Stomach smooth muscle (tissue), 2 donors: Measurements from ENCODE around the gene SRGAP3.

Experiments used
- H3K27ac ChIP-seq: one replicate; pipeline ENCODE4 v1.7.0; 2013; ENCODE audit warnings: mild to moderate bottlenecking, low read length, inconsistent platforms
- H3K27me3 ChIP-seq, 2 donors: one replicate each; pipeline ENCODE4 v1.7.0; 2013; ENCODE audit warnings: low read length in 2 of 2; ENCODE audit not compliant: insufficient read depth in 2 of 2, control insufficient read depth in 1 of 2
- H3K36me3 ChIP-seq, 2 donors: one replicate each; pipeline ENCODE4 v1.7.0; 2013; ENCODE audit warnings: low read length in 2 of 2; ENCODE audit not compliant: control insufficient read depth in 2 of 2, insufficient read depth in 2 of 2
- H3K4me1 ChIP-seq: one replicate; pipeline ENCODE4 v1.7.0; 2013; ENCODE audit warnings: low read length; ENCODE audit not compliant: control insufficient read depth, insufficient read depth
- H3K4me3 ChIP-seq, 2 donors: one replicate each; pipeline ENCODE4 v1.7.0; 2013; ENCODE audit warnings: low read length in 2 of 2
- H3K9ac ChIP-seq, 2 donors: one replicate each; pipeline ENCODE4 v1.7.0; 2013; ENCODE audit warnings: low read length in 2 of 2, mild to moderate bottlenecking in 1 of 2
- H3K9me3 ChIP-seq, 2 donors: one replicate each; pipeline ENCODE4 v1.7.0; 2013; ENCODE audit warnings: low read length in 2 of 2; ENCODE audit not compliant: control insufficient read depth in 2 of 2
- donor health status: healthy.
- donor health status: Pancreatic carcinoma.

The SRGAP3 gene

DNA sequence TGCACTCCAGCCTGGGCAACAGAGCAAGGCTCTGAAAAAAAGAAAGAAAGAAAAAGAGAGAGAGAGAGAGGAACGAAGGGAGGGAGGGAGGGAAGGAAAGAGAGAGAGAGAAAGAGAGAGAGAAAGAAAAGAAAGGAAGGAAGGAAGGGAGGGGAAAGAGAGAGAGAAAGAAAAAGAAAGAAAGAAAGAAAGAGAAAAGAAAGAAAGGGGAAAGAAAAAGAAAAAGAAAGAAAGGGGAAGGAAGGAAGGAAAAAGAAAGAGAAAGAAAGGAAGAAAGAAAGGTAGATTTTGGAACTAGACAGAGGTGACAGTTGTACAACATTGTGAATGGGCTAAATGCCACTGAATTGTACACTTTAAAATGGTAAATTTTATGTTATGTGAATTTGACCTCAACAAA lies 5.3 kb upstream of the SRGAP3 start:
- Histone ChIP-seq H3K27ac (no peak overlapping the region), H3K27me3 (no peaks in the 10 kb centered on the region), H3K9me3 (peaks cover 7% of the 10 kb centered on the region in 2 donors), H3K9ac (no peak overlapping the region), H3K4me3 (no peak overlapping the region), H3K4me1 (peaks cover 4% of the 10 kb centered on the region), H3K36me3 (no peaks in the 10 kb centered on the region)

DNA sequence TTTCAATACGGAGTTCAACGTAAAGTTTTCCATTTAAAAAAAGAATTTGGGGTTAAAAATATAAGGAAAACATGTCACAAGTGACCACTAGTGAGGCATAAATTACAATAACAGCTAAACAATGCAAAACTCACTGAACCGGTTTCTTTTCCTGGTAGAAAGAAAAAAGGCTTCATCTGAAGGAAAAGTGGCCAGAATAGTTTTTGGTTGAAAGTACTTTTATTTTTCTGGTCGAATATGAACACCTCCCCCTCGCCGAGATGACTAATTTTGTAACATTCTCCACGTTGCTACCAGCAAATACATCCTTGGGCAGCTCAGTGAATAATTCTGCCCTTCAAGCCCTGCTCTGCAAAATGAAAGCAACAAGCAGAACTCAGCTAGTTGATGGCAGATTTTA lies 3.9 kb upstream of the SRGAP3 start:
- Histone ChIP-seq H3K36me3 (no peaks in the 10 kb centered on the region), H3K9ac (no peak overlapping the region), H3K4me3 (no peak overlapping the region), H3K27me3 (no peaks in the 10 kb centered on the region), H3K27ac (no peak overlapping the region), H3K4me1 (peaks cover 16% of the 10 kb centered on the region), H3K9me3 (peaks cover 4 to 6% of the 10 kb centered on the region in 2 donors)

DNA sequence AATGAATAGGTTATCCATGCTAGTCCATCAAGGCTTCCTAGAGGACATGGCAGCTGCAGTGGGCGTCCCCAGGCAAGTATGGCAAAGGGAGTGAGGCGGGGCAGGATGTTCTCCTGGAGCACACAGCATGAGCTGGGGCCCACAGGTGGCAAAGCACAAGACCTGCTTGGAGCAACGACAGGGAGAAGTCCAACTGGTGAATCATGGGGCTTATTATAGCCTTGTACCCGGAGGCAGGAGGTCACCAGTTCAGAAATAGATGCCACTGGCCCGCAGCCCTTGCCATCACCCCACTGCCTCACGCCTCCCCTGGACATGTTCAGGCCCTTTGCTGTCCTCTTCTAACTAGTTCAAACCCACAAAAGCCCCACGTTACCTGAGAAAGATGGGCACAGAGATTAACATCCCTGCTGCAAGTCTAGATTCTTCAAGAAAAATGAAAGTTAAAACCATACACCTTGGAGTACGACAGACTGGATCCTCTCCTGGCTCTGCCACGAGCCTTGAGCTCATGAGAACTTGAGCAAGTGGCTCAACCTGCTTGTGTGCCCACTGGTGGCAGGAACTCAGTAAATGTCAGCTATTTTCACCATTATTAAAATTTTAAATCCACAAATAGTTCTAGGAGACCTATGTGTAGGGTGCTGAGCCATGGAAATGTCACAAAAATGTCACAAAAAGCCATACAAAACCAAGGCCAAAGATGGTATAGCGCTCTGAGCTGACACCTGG lies 1.8 kb upstream of the SRGAP3 start:
- no peak overlapping the region for H3K4me3 ChIP-seq
- no peak overlapping the region for H3K9ac ChIP-seq
- peaks cover 20% of the 10 kb centered on the region for H3K4me1 ChIP-seq
- H3K27ac ChIP-seq: no peak overlapping the region
- H3K27me3 ChIP-seq: no peaks in the 10 kb centered on the region
- H3K9me3 ChIP-seq: no peaks in the 10 kb centered on the region
- no peaks in the 10 kb centered on the region for H3K36me3 ChIP-seq

DNA sequence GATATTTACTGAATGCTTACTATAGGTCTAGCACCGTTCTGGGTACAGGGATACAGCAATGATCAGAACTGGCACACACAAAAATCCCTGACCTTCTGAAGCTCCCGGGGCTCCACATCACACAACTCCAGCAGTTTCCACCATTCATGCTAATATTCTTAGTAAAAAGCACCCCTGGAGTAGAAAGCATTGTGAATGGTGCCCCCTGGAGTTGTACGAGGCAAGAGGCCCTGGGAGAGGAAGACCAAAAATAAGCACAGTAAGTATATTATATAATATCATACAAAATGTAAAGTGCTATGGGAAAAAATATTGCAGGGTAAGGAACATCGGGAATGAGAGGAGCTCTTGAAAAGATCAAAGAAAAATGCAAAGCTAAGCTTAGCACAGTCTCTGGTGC lies 790 bp upstream of the SRGAP3 start:
- Histone ChIP-seq H3K36me3 (no peaks in the 10 kb centered on the region), H3K4me1 (peaks cover 20% of the 10 kb centered on the region), H3K9ac (peak overlapping the region in 1 of 2 donors; percentile 30), H3K9me3 (no peaks in the 10 kb centered on the region), H3K27me3 (no peaks in the 10 kb centered on the region), H3K27ac (no peak overlapping the region), H3K4me3 (peak overlapping the region in 1 of 2 donors; percentile 86)

DNA sequence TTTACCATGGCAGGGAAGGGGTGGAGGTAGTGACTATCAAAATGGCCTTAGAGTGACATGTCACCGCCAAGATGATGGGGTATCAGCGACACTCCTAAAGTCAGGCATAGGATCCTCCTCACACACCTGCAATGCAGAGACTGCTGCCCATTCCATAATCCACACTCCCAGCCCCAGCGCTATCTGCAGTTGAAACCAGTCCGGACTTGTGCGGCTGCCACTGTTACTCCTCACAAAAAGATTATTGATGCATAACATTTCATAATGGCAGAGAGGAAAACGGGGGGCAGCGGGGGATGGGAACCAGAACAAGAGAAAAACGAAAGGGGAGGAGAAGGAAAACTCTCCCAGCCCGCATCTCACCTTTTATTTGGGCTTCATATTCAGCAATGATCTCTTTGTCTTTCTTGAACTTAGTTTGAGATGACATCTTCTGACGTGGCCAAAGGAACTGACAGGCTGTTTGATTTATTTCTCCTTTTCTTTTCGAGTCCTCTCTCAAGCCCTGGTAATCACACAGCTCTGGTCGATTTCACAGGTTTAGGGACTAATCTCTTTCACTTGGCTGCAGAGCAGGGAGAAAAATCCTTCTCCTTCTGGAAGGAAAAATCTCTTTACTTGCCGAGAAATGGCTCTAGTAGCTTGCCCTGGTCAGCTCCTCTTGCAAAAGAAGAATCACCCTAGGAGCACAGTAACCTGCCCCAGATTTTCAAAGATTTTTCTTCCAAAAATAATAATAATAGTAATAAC lies 749 bp downstream of the SRGAP3 start:
- H3K36me3 ChIP-seq: no peaks in the 10 kb centered on the region
- H3K27me3 ChIP-seq: no peaks in the 10 kb centered on the region
- H3K27ac ChIP-seq: no peak overlapping the region
- H3K9me3 ChIP-seq: no peaks in the 10 kb centered on the region
- peak overlapping the region; percentile 86 to 91 for H3K4me3 ChIP-seq
- peaks cover 20% of the 10 kb centered on the region for H3K4me1 ChIP-seq
- H3K9ac ChIP-seq: peak overlapping the region; percentile 40 to 55

DNA sequence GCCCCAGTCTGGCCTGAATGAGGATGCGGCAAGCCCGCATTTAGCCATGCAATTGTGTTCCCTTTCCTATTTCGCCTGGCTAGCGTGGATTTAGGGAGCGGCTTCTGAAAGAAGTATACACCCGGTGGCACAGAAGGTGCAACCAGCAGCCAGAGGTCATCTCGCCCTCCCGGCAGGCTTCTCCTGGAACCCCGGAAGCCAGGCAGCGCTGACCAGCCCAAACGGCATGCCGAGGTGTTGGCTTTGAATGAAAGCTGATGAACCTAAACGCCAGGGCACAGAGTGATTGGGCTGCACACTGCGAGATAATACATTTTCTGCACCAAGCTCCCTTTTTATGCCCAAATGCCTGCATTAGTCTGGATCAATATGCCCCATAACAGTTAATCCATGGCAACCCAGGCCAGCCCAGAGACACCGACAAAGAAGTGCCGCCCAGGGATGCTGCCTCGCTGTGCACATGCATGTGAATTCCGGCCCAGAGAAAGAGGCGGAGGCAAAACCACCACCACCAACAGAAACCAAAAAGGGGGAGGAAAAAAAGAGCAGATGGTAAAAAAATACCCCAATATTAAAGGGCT lies 1.4 kb downstream of the SRGAP3 start:
- Histone ChIP-seq H3K27me3 (no peaks in the 10 kb centered on the region), H3K27ac (no peak overlapping the region), H3K9me3 (no peaks in the 10 kb centered on the region), H3K36me3 (no peaks in the 10 kb centered on the region), H3K4me3 (peak overlapping the region in 1 of 2 donors; percentile 86), H3K4me1 (peaks cover 20% of the 10 kb centered on the region), H3K9ac (no peak overlapping the region)

DNA sequence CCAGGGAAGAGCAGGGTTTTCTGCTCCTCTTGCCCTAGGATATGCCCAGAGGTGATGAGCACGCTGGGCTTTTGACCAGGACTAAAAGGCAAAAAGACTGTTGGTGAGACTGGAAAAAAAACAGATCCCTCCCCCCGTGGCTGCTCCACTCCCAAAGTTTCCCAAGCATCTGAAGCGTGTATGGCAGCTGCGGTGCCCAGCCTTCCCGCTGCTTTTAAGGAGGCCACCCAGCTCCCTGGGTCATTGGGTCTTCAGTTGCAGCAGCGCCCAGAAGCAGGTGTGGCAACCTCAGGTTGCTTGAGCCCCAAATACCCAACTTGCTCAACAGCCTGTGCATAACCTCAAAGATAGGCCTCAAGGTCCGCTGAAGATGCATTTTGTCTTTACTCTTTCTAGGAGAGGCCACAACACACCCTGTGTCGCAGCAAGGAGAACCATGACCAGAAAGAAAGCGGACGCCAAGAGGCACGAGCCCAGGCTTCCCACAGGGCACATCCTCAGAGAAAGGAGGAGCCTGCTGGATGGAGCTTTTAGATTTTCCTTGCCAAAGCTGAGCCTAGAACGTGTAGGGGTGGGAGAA lies 2.0 kb downstream of the SRGAP3 start:
- no peak overlapping the region for H3K27ac ChIP-seq
- H3K9me3 ChIP-seq: no peaks in the 10 kb centered on the region
- H3K9ac ChIP-seq: no peak overlapping the region
- peak overlapping the region in 1 of 2 donors; percentile 40 for H3K4me3 ChIP-seq
- H3K27me3 ChIP-seq: no peaks in the 10 kb centered on the region
- no peaks in the 10 kb centered on the region for H3K36me3 ChIP-seq
- H3K4me1 ChIP-seq: peaks cover 20% of the 10 kb centered on the region

DNA sequence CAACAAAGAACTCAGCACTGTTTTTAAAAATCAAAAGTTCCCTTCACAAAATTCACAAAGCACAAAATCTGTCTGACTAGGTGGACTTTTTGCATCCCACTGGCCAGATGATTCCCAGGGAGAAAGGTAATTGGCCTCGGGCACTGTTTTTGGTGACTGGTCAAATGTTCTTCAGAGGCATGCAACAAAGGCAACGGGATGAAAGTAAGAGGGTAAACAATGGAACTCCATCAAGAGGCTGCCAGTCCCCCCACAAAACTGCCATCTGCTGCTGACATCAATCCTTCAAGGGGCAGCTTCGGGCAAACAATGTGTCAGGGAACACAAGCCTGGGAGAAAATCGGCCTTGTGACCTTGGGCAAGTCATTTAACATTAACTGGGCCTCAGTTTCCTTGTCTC lies 3.3 kb downstream of the SRGAP3 start:
- H3K9me3 ChIP-seq: no peaks in the 10 kb centered on the region
- H3K4me3 ChIP-seq: no peak overlapping the region
- peaks cover 20% of the 10 kb centered on the region for H3K4me1 ChIP-seq
- no peak overlapping the region for H3K27ac ChIP-seq
- H3K27me3 ChIP-seq: no peaks in the 10 kb centered on the region
- H3K36me3 ChIP-seq: no peaks in the 10 kb centered on the region
- H3K9ac ChIP-seq: no peak overlapping the region

DNA sequence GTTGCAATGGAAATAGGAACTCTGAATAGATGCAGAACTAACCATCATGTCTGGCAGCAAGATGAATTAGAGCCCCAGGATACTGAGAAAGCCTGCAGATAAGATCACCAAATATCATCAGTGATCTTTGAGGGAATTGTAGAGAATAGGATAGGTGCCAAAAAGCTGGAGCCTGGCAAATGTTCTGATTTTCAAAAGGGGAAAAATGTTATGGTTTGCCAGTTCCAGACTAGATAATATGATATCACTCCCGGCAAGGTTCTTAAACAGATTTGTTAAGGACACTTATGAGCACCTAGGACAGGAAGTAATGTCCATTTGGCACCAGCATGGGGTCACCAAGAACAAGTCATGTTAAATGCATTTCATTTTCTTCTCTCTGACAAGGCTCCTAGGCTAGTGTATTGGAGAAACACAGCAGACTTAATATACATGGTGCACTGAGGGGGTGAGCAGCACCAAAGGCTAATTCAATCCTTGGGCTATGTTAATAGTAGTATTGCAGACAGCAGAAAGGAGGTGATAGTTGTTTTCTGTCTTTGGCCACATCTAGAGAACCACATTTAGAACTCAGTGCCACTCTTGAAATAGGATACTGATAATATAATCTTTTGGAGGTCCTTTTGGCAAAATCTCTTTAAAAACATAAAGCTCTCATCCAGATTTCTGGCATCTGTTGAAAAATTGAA lies 4.8 kb downstream of the SRGAP3 start:
- H3K27ac ChIP-seq: no peak overlapping the region
- H3K27me3 ChIP-seq: no peaks in the 10 kb centered on the region
- H3K9ac ChIP-seq: no peak overlapping the region
- H3K4me1 ChIP-seq: peaks cover 15% of the 10 kb centered on the region
- no peaks in the 10 kb centered on the region for H3K36me3 ChIP-seq
- no peak overlapping the region for H3K4me3 ChIP-seq
- H3K9me3 ChIP-seq: no peaks in the 10 kb centered on the region

DNA sequence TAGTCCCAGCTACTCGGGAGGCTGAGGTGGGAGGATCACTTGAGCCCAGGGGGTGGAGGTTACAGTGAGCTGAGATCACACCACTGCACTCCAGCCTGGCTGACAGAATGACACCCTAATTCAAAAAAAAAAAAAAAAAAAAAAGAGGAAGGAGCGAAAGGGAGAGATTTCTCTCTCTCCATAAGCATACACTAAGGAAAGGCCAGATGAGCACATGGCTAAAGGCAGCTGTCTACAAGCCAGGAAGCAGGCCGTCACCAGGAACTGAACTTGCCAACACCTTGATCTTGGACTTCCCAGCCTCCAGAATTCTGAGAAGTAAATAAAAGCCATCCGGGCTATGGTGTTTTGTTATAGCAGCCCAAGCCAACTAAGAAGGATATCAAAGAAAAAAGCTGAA lies 7.5 kb downstream of the SRGAP3 start:
- Histone ChIP-seq H3K9ac (no peak overlapping the region), H3K27ac (no peak overlapping the region), H3K27me3 (no peaks in the 10 kb centered on the region)

More for the DNA sequence above, 7.5 kb downstream of the SRGAP3 start:
- Histone ChIP-seq H3K36me3 (no peaks in the 10 kb centered on the region), H3K9me3 (no peaks in the 10 kb centered on the region), H3K4me1 (no peaks in the 10 kb centered on the region), H3K4me3 (no peak overlapping the region)
